SK-N-SH (cell line): Measurements from ENCODE around the gene PEX14. TPM values are rescaled to one million over a fixed set of nuclear protein-coding genes. Genes with fewer than 3 reads are reported as not detected.
"Not testable (repeated sequence)": the region's sequence is repeated elsewhere in the genome, so short reads cannot be mapped to it uniquely, and the experiment has no call there.

Source experiments
- CTCF ChIA-PET: fragments of 300-600, 350-600 bp; formaldehyde crosslinking; extraction: SDS; loops from one replicate; lab custom pipeline; 2021; lab: Yijun Ruan, JAX
- POLR2A ChIA-PET: fragments of 350-600 bp; sonication (Branson Sonifier 250); formaldehyde crosslinking; extraction: SDS; loops from one replicate; lab custom pipeline; 2020; ENCODE audit warnings: antibody characterized with exemption, inconsistent platforms; lab: Yijun Ruan, JAX
- DNase-seq: peaks from one replicate; pipeline ENCODE4 v3.0.0; 2012
- H2AFZ ChIP-seq: fragments of 200-600 bp; sonication (generic); 2 replicates; pipeline ENCODE4 v1.8.1; 2016; ENCODE audit warnings: antibody characterized with exemption, mild to moderate bottlenecking, low read depth
- H3F3A ChIP-seq: fragments of 200-600 bp; sonication (generic); replicated peaks from 2 replicates; pipeline ENCODE3; 2016; ENCODE audit warnings: antibody characterized with exemption, mild to moderate bottlenecking; ENCODE audit not compliant: insufficient read depth
- H3K27ac ChIP-seq, 2 experiments: fragments of 200-500 bp in 1 of 2; fragments of 200-600 bp in 1 of 2; sonication (Bioruptor generic) in 1 of 2; sonication (generic), shearing (Covaris generic) in 1 of 2; 2 replicates each; pipeline versions ENCODE4 v1.5.1 to v1.6.1; 2014 to 2016; ENCODE audit warnings: low read depth in 2 of 2, inconsistent platforms in 1 of 2, low read length in 1 of 2, mild to moderate bottlenecking in 1 of 2, mixed read lengths in 1 of 2
- H3K27me3 ChIP-seq: fragments of 200-600 bp; sonication (generic), shearing (Covaris generic); 2 replicates; pipeline ENCODE4 v1.6.1; 2016; ENCODE audit warnings: mixed run types; ENCODE audit not compliant: insufficient read depth
- H3K36me3 ChIP-seq, 2 experiments: fragments of 200-500 bp in 1 of 2; fragments of 200-600 bp in 1 of 2; sonication (Bioruptor generic) in 1 of 2; sonication (generic) in 1 of 2; replicated peaks in 1 of 2; 2 replicates each; pipeline versions ENCODE3 to v1.5.1; 2014 to 2016; ENCODE audit warnings: low read length in 1 of 2, mild to moderate bottlenecking in 1 of 2; ENCODE audit not compliant: insufficient read depth in 2 of 2, control insufficient read depth in 1 of 2
- H3K4me1 ChIP-seq, 2 experiments: fragments of 200-500 bp in 1 of 2; fragments of 200-600 bp in 1 of 2; sonication (Bioruptor generic) in 1 of 2; sonication (generic), shearing (Covaris generic) in 1 of 2; 2 replicates each; pipeline versions ENCODE4 v1.5.1 to v1.6.1; 2014 to 2016; ENCODE audit warnings: low read depth in 1 of 2, low read length in 1 of 2, mixed run types in 1 of 2; ENCODE audit not compliant: insufficient read depth in 2 of 2, control insufficient read depth in 1 of 2
- H3K4me2 ChIP-seq: fragments of 200-600 bp; sonication (generic), shearing (Covaris generic); 2 replicates; pipeline ENCODE4 v1.6.1; 2017; ENCODE audit warnings: mixed run types
- H3K4me3 ChIP-seq, 2 experiments: fragments of 200-500 bp in 1 of 2; fragments of 200-600 bp in 1 of 2; sonication (Bioruptor generic) in 1 of 2; sonication (generic), shearing (Covaris generic) in 1 of 2; 2 replicates each; pipeline versions ENCODE4 v1.5.1 to v1.8.1; 2014 to 2016; ENCODE audit warnings: low read depth in 2 of 2, inconsistent platforms in 1 of 2, low read length in 1 of 2, mild to moderate bottlenecking in 1 of 2, mixed read lengths in 1 of 2, moderate library complexity in 1 of 2
- H3K79me2 ChIP-seq: fragments of 200-600 bp; sonication (generic); 2 replicates; pipeline ENCODE4 v1.8.1; 2017; ENCODE audit warnings: mild to moderate bottlenecking; ENCODE audit not compliant: insufficient read depth
- H3K9ac ChIP-seq: fragments of 200-600 bp; sonication (generic); 2 replicates; pipeline ENCODE4 v1.6.1; 2017; ENCODE audit warnings: mixed run types
- H3K9me2 ChIP-seq: fragments of 200-600 bp; sonication (generic); 2 replicates; pipeline ENCODE4 v1.6.1; 2017; ENCODE audit warnings: mixed run types
- H3K9me3 ChIP-seq: fragments of 200-600 bp; sonication (generic); 2 replicates; pipeline ENCODE4 v1.6.1; 2017; ENCODE audit warnings: mixed run types, mild to moderate bottlenecking, moderate library complexity
- H4K20me1 ChIP-seq: fragments of 200-600 bp; sonication (generic); 2 replicates; pipeline ENCODE4 v1.6.1; 2017; ENCODE audit warnings: mild to moderate bottlenecking, mixed run types; ENCODE audit not compliant: insufficient read depth
- CHD2 ChIP-seq: fragments of 150-350 bp; IDR thresholded peaks from 2 replicates; pipeline ENCODE4 v1.6.1; 2018; ENCODE audit warnings: low read length; ENCODE audit not compliant: partially characterized antibody
- ELF1 ChIP-seq: IDR thresholded peaks from 2 replicates; pipeline ENCODE4 v1.4.0; 2012
- EP300 ChIP-seq, 2 experiments: IDR thresholded peaks; 2 replicates each; pipeline versions ENCODE4 v1.4.0 to v1.6.1; 2012; ENCODE audit warnings: borderline replicate concordance in 1 of 2, low read depth in 1 of 2, low read length in 1 of 2
- FOSL2 ChIP-seq: IDR thresholded peaks from 2 replicates; pipeline ENCODE4 v1.4.0; 2012; ENCODE audit warnings: low read depth, mild to moderate bottlenecking, moderate library complexity, borderline replicate concordance
- FOXJ3 ChIP-seq: sonication (generic); formaldehyde crosslinking; IDR thresholded peaks from 2 replicates; pipeline ENCODE4 v1.5.1; 2020; ENCODE audit warnings: mild to moderate bottlenecking, missing genetic modification reagents
- FOXM1 ChIP-seq: IDR thresholded peaks from 2 replicates; pipeline ENCODE4 v1.4.0; 2012; ENCODE audit warnings: low read depth, mild to moderate bottlenecking
- GATA2 ChIP-seq: sonication (generic); formaldehyde crosslinking; IDR thresholded peaks from 2 replicates; pipeline ENCODE4 v1.5.0; 2020; ENCODE audit warnings: mild to moderate bottlenecking, missing genetic modification reagents
- IRF3 ChIP-seq: fragments of 150-350 bp; IDR thresholded peaks from 2 replicates; pipeline ENCODE4 v1.6.1; 2016; ENCODE audit warnings: mild to moderate bottlenecking, low read depth, low read length
- JUND ChIP-seq: IDR thresholded peaks from 2 replicates; pipeline ENCODE4 v1.4.0; 2012
- MAX ChIP-seq: IDR thresholded peaks from 2 replicates; pipeline ENCODE4 v1.4.0; 2012; ENCODE audit warnings: low read depth
- NFIC ChIP-seq: IDR thresholded peaks from 2 replicates; pipeline ENCODE4 v1.4.0; 2012; ENCODE audit warnings: borderline replicate concordance
- NRF1 ChIP-seq: IDR thresholded peaks from 2 replicates; pipeline ENCODE4 v1.6.1; 2012; ENCODE audit warnings: low read depth, mild to moderate bottlenecking, low read length
- POLR2AphosphoS5 ChIP-seq: IDR thresholded peaks from 2 replicates; pipeline ENCODE4 v1.6.1; 2012; ENCODE audit warnings: low read depth, low read length
- SIN3A ChIP-seq: IDR thresholded peaks from 2 replicates; pipeline ENCODE4 v1.6.1; 2012; ENCODE audit warnings: low read depth, mild to moderate bottlenecking, low read length, moderate library complexity, borderline replicate concordance
- SMC3 ChIP-seq: IDR thresholded peaks from 2 replicates; pipeline ENCODE4 v1.6.1; 2012; ENCODE audit warnings: low read depth, low read length, improper control_type of control experiment
- TCF12 ChIP-seq: IDR thresholded peaks from 2 replicates; pipeline ENCODE4 v1.4.0; 2012
- TEAD4 ChIP-seq: IDR thresholded peaks from 2 replicates; pipeline ENCODE4 v1.4.0; 2012; ENCODE audit warnings: mild to moderate bottlenecking, borderline replicate concordance; ENCODE audit not compliant: insufficient read depth
- WGBS: methylation state at CpG from one replicate; pipeline ENCODE4 v1.1.6; 2017; ENCODE audit warnings: low lambda C conversion rate; 5-methylcytosine and 5-hydroxymethylcytosine counted together
- polyA plus RNA-seq, 3 experiments: library from polyadenylated mRNA; depleted of rRNA; stranded (reverse); fragments of >200 nt; gene quantifications; 2 replicates each; pipeline ENCODE4 v1.2.3, GENCODE V29; 2012
- TF ChIP-seq, protein P1 (sequence below): fragments of 150-350 bp; IDR thresholded peaks from 2 replicates; pipeline ENCODE4 v1.6.1; 2017; ENCODE audit warnings: antibody characterized with exemption, low read length, low read depth, borderline replicate concordance
- TF ChIP-seq, protein P2 (sequence below): IDR thresholded peaks from 2 replicates; pipeline ENCODE4 v1.6.1; 2012; ENCODE audit warnings: mild to moderate bottlenecking, low read depth, low read length, moderate library complexity
- TF ChIP-seq, protein P3 (sequence below): IDR thresholded peaks from 2 replicates; pipeline ENCODE4 v1.4.0; 2012; ENCODE audit warnings: low read depth, borderline replicate concordance

The PEX14 gene
- polyA plus RNA-seq, 1 of the 3 experiments (the other 2 are of a cell fraction): 36.2 TPM

DNA sequence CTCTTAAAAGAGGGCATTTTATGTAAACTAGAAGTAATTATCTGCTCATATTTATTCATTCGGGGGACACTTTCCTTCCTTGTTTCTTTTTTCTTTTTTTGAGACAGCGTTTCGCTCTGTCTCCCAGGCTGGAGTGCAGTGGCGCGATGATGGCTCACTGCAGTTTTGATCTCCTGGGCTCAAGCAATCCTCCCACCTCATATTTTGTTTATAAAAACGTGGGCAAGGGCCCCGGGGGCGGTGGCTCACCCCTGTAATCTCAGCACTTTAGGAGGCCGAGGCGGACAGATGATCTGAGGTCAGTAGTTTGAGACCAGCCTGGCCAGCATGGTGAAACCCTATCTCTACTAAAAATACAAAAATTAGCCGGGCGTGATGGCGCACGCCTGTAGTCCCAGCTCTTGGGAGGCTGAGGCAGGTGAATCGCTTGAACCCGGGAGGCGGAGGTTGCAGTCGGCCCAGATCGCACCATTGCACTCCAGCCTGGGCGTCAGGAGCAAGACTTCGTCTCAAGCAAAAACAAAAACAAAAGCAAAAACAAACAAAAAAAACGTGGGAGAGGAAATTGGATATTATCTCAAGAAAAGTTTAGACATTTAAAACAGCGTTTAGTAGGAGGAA, 1.5 kb upstream of the PEX14 start:
- no peaks in the 10 kb centered on the region; the same call in 1 of the 2 replicates for H4K20me1 ChIP-seq
- no peaks in the 10 kb centered on the region for H3K9me2 ChIP-seq
- peak overlapping the region; percentile 94 for H2AFZ ChIP-seq
- no peak overlapping the region for H3K4me3 ChIP-seq
- peaks cover 3 to 9% of the 10 kb centered on the region in 2 experiments for H3K36me3 ChIP-seq
- H3K27me3 ChIP-seq: no peaks in the 10 kb centered on the region
- H3K27ac ChIP-seq: no peak overlapping the region; a peak in 1 of 4 replicates
- H3K9ac ChIP-seq: 0 out of 2 replicates have a peak overlapping the region, but pooled peaks have one; percentile 71
- CTCF ChIA-PET: interaction anchor here (1.9 to 2.1 kb wide), 2 partner anchors 21 to 43 kb away, joined by 4 to 7 read pairs; partner anchors contain the start of gene CENPS
- DNase-seq: no peak
- 95% methylated on average over 23 of the region's 23 CpGs for WGBS
- H3K79me2 ChIP-seq: peaks cover 58% of the 10 kb centered on the region
- TF ChIP-seq IRF3 (no peak), TEAD4 (no peak), MAX (no peak), CHD2 (no peak), FOXJ3 (no peak), EP300 (IDR thresholded peaks at IDR 0.05; ENCODE audit: borderline replicate concordance in 1 of 2, low read depth in 1 of 2, low read length in 1 of 2) (no peak), ELF1 (no peak), GATA2 (CRISPR knock-in tag) (no peak), SIN3A (no peak), NFIC (no peak), TCF12 (no peak), SMC3 (no peak), FOXM1 (no peak), JUND (no peak), NRF1 (no peak), FOSL2 (no peak), POLR2AphosphoS5 (no peak)
- TF ChIP-seq, protein P1, sequence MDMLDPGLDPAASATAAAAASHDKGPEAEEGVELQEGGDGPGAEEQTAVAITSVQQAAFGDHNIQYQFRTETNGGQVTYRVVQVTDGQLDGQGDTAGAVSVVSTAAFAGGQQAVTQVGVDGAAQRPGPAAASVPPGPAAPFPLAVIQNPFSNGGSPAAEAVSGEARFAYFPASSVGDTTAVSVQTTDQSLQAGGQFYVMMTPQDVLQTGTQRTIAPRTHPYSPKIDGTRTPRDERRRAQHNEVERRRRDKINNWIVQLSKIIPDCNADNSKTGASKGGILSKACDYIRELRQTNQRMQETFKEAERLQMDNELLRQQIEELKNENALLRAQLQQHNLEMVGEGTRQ: no peak
- TF ChIP-seq, protein P2, sequence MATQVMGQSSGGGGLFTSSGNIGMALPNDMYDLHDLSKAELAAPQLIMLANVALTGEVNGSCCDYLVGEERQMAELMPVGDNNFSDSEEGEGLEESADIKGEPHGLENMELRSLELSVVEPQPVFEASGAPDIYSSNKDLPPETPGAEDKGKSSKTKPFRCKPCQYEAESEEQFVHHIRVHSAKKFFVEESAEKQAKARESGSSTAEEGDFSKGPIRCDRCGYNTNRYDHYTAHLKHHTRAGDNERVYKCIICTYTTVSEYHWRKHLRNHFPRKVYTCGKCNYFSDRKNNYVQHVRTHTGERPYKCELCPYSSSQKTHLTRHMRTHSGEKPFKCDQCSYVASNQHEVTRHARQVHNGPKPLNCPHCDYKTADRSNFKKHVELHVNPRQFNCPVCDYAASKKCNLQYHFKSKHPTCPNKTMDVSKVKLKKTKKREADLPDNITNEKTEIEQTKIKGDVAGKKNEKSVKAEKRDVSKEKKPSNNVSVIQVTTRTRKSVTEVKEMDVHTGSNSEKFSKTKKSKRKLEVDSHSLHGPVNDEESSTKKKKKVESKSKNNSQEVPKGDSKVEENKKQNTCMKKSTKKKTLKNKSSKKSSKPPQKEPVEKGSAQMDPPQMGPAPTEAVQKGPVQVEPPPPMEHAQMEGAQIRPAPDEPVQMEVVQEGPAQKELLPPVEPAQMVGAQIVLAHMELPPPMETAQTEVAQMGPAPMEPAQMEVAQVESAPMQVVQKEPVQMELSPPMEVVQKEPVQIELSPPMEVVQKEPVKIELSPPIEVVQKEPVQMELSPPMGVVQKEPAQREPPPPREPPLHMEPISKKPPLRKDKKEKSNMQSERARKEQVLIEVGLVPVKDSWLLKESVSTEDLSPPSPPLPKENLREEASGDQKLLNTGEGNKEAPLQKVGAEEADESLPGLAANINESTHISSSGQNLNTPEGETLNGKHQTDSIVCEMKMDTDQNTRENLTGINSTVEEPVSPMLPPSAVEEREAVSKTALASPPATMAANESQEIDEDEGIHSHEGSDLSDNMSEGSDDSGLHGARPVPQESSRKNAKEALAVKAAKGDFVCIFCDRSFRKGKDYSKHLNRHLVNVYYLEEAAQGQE: no peak
- TF ChIP-seq, protein P3, sequence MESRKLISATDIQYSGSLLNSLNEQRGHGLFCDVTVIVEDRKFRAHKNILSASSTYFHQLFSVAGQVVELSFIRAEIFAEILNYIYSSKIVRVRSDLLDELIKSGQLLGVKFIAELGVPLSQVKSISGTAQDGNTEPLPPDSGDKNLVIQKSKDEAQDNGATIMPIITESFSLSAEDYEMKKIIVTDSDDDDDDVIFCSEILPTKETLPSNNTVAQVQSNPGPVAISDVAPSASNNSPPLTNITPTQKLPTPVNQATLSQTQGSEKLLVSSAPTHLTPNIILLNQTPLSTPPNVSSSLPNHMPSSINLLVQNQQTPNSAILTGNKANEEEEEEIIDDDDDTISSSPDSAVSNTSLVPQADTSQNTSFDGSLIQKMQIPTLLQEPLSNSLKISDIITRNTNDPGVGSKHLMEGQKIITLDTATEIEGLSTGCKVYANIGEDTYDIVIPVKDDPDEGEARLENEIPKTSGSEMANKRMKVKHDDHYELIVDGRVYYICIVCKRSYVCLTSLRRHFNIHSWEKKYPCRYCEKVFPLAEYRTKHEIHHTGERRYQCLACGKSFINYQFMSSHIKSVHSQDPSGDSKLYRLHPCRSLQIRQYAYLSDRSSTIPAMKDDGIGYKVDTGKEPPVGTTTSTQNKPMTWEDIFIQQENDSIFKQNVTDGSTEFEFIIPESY: no peak
- TF ChIP-seq, all 33 proteins: peak for 0
- no peak overlapping the region; the same call in 1 of the 2 replicates for H3K4me2 ChIP-seq
- peaks cover 7% of the 10 kb centered on the region for H3F3A ChIP-seq
- no peaks in the 10 kb centered on the region for H3K9me3 ChIP-seq
- POLR2A ChIA-PET: no interaction called here
- H3K4me1 ChIP-seq: peaks cover 8 to 13% of the 10 kb centered on the region in 2 experiments; a peak in 3 of 4 replicates

DNA sequence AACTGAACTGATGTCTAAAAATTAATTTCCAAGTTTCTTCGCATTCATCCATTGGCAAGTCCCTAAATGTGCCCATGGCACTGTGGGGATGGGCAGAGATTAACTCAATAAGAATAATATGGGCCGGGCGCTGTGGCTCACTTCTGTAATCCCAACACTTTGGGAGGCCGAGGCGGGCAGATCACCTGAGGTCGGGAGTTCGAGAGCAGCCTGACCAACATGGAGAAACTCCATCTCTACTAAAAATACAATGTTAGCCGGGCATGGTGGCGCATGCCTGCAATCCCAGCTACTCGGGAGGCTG, 489 bp upstream of the PEX14 start:
- H3K9ac ChIP-seq: peak overlapping the region; percentile 82; the same call in 1 of the 2 replicates
- H3K9me2 ChIP-seq, H4K20me1 ChIP-seq, DNase-seq, POLR2A ChIA-PET, H3F3A ChIP-seq, H3K27me3 ChIP-seq, H3K36me3 ChIP-seq, H3K27ac ChIP-seq, H3K9me3 ChIP-seq: not testable (repeated sequence)
- H3K4me1 ChIP-seq: peaks cover 8 to 13% of the 10 kb centered on the region in 2 experiments; a peak in 3 of 4 replicates
- H2AFZ ChIP-seq: peak overlapping the region; percentile 90
- H3K4me3 ChIP-seq: peak overlapping the region; percentile 81 to 83
- 70% methylated on average over 10 of the region's 10 CpGs for WGBS
- peak overlapping the region; percentile 86 for H3K4me2 ChIP-seq
- H3K79me2 ChIP-seq: peaks cover 68% of the 10 kb centered on the region
- CTCF ChIA-PET: interaction anchor here (1.4 to 1.5 kb wide), 2 partner anchors 20 to 41 kb away, joined by 4 to 12 read pairs; no protein-coding TSS in a partner anchor
